Hepatocyte (in vitro differentiated cells): ENCODE data around the gene PLEKHA6.

Source experiments
- EZH2phosphoT487 ChIP-seq: fragments of 200-600 bp; sonication (generic); IDR thresholded peaks from one replicate; pipeline ENCODE4 v1.6.1; 2018; ENCODE audit warnings: antibody characterized with exemption, mild to moderate bottlenecking, low read depth, moderate library complexity; ENCODE audit not compliant: unreplicated experiment, severe bottlenecking
- TF ChIP-seq, protein P1 (sequence below): fragments of 200-600 bp; sonication (generic); IDR thresholded peaks from 2 replicates; pipeline ENCODE4 v1.5.1; 2016; ENCODE audit warnings: antibody characterized with exemption, mild to moderate bottlenecking; ENCODE audit not compliant: poor library complexity

DNA sequence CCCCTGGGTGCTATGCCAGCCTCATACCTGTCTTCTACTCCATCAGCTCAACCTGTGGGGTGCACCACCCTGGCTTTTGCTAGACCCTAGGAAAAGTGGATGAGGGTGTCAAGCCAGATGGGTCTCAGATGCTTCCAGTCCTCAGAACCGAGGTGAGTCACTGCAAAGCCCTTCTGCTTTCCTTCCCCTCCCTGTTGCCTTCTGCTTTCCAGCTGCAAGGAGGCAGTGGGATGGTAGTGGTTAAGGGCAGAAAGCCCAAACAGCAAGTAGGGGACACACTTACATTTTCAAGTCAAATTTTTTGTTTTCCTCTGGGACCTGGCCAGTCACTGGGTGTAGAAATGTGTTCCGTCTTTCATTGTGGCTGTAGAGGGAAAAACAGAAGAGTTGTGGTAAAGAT lies 85.3 kb downstream of the PLEKHA6 start:
- TF ChIP-seq, protein P1, sequence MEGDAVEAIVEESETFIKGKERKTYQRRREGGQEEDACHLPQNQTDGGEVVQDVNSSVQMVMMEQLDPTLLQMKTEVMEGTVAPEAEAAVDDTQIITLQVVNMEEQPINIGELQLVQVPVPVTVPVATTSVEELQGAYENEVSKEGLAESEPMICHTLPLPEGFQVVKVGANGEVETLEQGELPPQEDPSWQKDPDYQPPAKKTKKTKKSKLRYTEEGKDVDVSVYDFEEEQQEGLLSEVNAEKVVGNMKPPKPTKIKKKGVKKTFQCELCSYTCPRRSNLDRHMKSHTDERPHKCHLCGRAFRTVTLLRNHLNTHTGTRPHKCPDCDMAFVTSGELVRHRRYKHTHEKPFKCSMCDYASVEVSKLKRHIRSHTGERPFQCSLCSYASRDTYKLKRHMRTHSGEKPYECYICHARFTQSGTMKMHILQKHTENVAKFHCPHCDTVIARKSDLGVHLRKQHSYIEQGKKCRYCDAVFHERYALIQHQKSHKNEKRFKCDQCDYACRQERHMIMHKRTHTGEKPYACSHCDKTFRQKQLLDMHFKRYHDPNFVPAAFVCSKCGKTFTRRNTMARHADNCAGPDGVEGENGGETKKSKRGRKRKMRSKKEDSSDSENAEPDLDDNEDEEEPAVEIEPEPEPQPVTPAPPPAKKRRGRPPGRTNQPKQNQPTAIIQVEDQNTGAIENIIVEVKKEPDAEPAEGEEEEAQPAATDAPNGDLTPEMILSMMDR = no peak
- no peak for TF ChIP-seq EZH2phosphoT487
